IMR-90 (cell line): ENCODE measurements around the gene MTIF3. TPM values are rescaled to one million over a fixed set of nuclear protein-coding genes. Genes with fewer than 3 reads are reported as not detected.

Experiments
- ATAC-seq: fragments of 200-7000 bp; cut with Tn5 transposase; 2 replicates; pipeline ENCODE4 v1.9.1; 2020; ENCODE audit warnings: low read depth, mild to moderate bottlenecking, moderate library complexity
- BruUV-seq: library from RNA; stranded (reverse); fragments of 400-500 nt; replicated peaks from 2 replicates; lab custom pipeline; 2021; lab: Mats Ljungman, UMichigan
- CTCF ChIA-PET: fragments of 300-600 bp; formaldehyde crosslinking; extraction: SDS; loops from one replicate; lab custom pipeline; 2021; ENCODE audit warnings: antibody characterized with exemption; lab: Yijun Ruan, JAX
- POLR2A ChIA-PET: fragments of 300-600 bp; sonication (Branson Sonifier 250); formaldehyde crosslinking; loops from one replicate; lab custom pipeline; 2022; ENCODE audit warnings: antibody characterized with exemption; ENCODE audit not compliant: unreplicated experiment; lab: Charles Lee
- DNase-seq: peaks from one replicate; pipeline ENCODE4 v3.0.0; 2013
- H2AFZ ChIP-seq: replicated peaks from 2 replicates; pipeline ENCODE3; 2013; ENCODE audit warnings: low read length, mild to moderate bottlenecking; ENCODE audit not compliant: poor library complexity
- H2AK5ac ChIP-seq: 2 replicates; pipeline ENCODE4 v1.6.1; 2013; ENCODE audit warnings: low read depth, low read length, inconsistent platforms
- H2AK9ac ChIP-seq: replicated peaks from 2 replicates; pipeline ENCODE3; 2013; ENCODE audit warnings: mild to moderate bottlenecking, low read depth, low read length, moderate library complexity; ENCODE audit not compliant: poor library complexity
- H2BK120ac ChIP-seq: 2 replicates; pipeline ENCODE4 v1.6.1; 2013; ENCODE audit warnings: low read depth, low read length, inconsistent platforms
- H2BK15ac ChIP-seq: 3 replicates; pipeline ENCODE4 v1.6.1; 2013; ENCODE audit warnings: low read depth, low read length, inconsistent platforms
- H2BK20ac ChIP-seq: 2 replicates; pipeline ENCODE4 v1.6.1; 2013; ENCODE audit warnings: low read depth, mild to moderate bottlenecking, inconsistent platforms, low read length, moderate library complexity
- H2BK5ac ChIP-seq: 2 replicates; pipeline ENCODE4 v1.6.1; 2013; ENCODE audit warnings: mild to moderate bottlenecking, low read depth, low read length, inconsistent platforms; ENCODE audit not compliant: poor library complexity, severe bottlenecking
- H3K14ac ChIP-seq: replicated peaks from 2 replicates; pipeline ENCODE4 v1.6.1; 2013; ENCODE audit warnings: low read depth, low read length, inconsistent platforms
- H3K18ac ChIP-seq: 2 replicates; pipeline ENCODE4 v1.6.1; 2013; ENCODE audit warnings: low read depth, low read length, control low read depth
- H3K23ac ChIP-seq: 2 replicates; pipeline ENCODE4 v1.6.1; 2013; ENCODE audit warnings: low read depth, low read length, inconsistent platforms
- H3K27ac ChIP-seq: 2 replicates; pipeline ENCODE4 v1.5.1; 2013; ENCODE audit warnings: mild to moderate bottlenecking, control low read depth, low read length; ENCODE audit not compliant: insufficient read depth
- H3K27me3 ChIP-seq: 2 replicates; pipeline ENCODE4 v1.6.1; 2013; ENCODE audit warnings: low read length; ENCODE audit not compliant: control insufficient read depth, insufficient read depth
- H3K36me3 ChIP-seq: 2 replicates; pipeline ENCODE4 v1.6.1; 2013; ENCODE audit warnings: low read length, mixed read lengths; ENCODE audit not compliant: control insufficient read depth, insufficient read depth
- H3K4ac ChIP-seq: 2 replicates; pipeline ENCODE4 v1.6.1; 2013; ENCODE audit warnings: low read depth, low read length, inconsistent platforms
- H3K4me1 ChIP-seq: 2 replicates; pipeline ENCODE4 v1.6.1; 2013; ENCODE audit warnings: low read length, mixed read lengths; ENCODE audit not compliant: control insufficient read depth, insufficient read depth
- H3K4me2 ChIP-seq: 2 replicates; pipeline ENCODE4 v1.6.1; 2013; ENCODE audit warnings: low read depth, mild to moderate bottlenecking, control low read depth, low read length, moderate library complexity
- H3K4me3 ChIP-seq: 2 replicates; pipeline ENCODE4 v1.5.1; 2013; ENCODE audit warnings: low read depth, mild to moderate bottlenecking, control low read depth, low read length, moderate library complexity; ENCODE audit not compliant: insufficient read depth
- H3K56ac ChIP-seq: 2 replicates; pipeline ENCODE4 v1.6.1; 2013; ENCODE audit warnings: low read length, inconsistent platforms; ENCODE audit not compliant: insufficient read depth; ENCODE audit errors: extremely low read depth
- H3K79me1 ChIP-seq, 2 experiments: 2 replicates each; pipeline ENCODE4 v1.6.1; 2013; ENCODE audit warnings: low read length in 2 of 2, inconsistent platforms in 1 of 2, low read depth in 1 of 2
- H3K9ac ChIP-seq: 2 replicates; pipeline ENCODE4 v1.6.1; 2013; ENCODE audit warnings: low read depth, low read length, control low read depth
- H3K9me1 ChIP-seq: 2 replicates; pipeline ENCODE4 v1.6.1; 2013; ENCODE audit warnings: low read length, inconsistent platforms; ENCODE audit not compliant: insufficient read depth
- H3K9me3 ChIP-seq: 2 replicates; pipeline ENCODE4 v1.6.1; 2013; ENCODE audit warnings: low read length; ENCODE audit not compliant: control insufficient read depth, insufficient read depth
- H4K20me1 ChIP-seq: 2 replicates; pipeline ENCODE4 v1.6.1; 2013; ENCODE audit warnings: low read length, inconsistent platforms; ENCODE audit not compliant: insufficient read depth
- H4K5ac ChIP-seq: 2 replicates; pipeline ENCODE4 v1.6.1; 2013; ENCODE audit warnings: mild to moderate bottlenecking, low read depth, low read length, control low read depth
- H4K8ac ChIP-seq, 2 experiments: 2 replicates each; pipeline ENCODE4 v1.6.1; 2013; ENCODE audit warnings: low read depth in 2 of 2, low read length in 2 of 2, control low read depth in 1 of 2, inconsistent platforms in 1 of 2
- H4K91ac ChIP-seq: 2 replicates; pipeline ENCODE4 v1.6.1; 2013; ENCODE audit warnings: low read depth, low read length, inconsistent platforms; ENCODE audit not compliant: insufficient read depth
- CEBPB ChIP-seq: IDR thresholded peaks from 2 replicates; pipeline ENCODE4 v1.6.1; 2012; ENCODE audit warnings: low read depth, low read length, improper control_type of control experiment
- CHD1 ChIP-seq: IDR thresholded peaks from 2 replicates; pipeline ENCODE4 v1.6.1; 2012; ENCODE audit warnings: low read depth, low read length, improper control_type of control experiment
- NFE2L2 ChIP-seq: fragments of 150-350 bp; IDR thresholded peaks from 2 replicates; pipeline ENCODE4 v1.6.1; 2016; ENCODE audit warnings: low read depth, mild to moderate bottlenecking, low read length
- RCOR1 ChIP-seq: IDR thresholded peaks from 2 replicates; pipeline ENCODE4 v1.6.1; 2012; ENCODE audit warnings: mild to moderate bottlenecking, low read length, improper control_type of control experiment; ENCODE audit not compliant: insufficient replicate concordance
- RFX5 ChIP-seq: IDR thresholded peaks from 2 replicates; pipeline ENCODE4 v1.8.0; 2012; ENCODE audit warnings: low read depth, mild to moderate bottlenecking, low read length, moderate library complexity
- WGBS, 2 experiments: methylation state at CpG; one replicate each; pipeline versions ENCODE4 v1.1.5 to v1.1.7; 2013; ENCODE audit warnings: missing lambda C conversion rate in 2 of 2; ENCODE audit not compliant: insufficient read length in 1 of 2; ENCODE audit errors: extremely low coverage in 2 of 2; 5-methylcytosine and 5-hydroxymethylcytosine counted together
- dilution Hi-C: fragments of 300-500 bp; cut with HindIII; formaldehyde crosslinking; loops from one replicate; pipeline ENCODE4 v1.14.3; 2018; ENCODE audit warnings: low sequenced_read_pairs; ENCODE audit not compliant: unreplicated experiment
- in situ Hi-C: fragments of 300-500 bp; cut with MboI; formaldehyde crosslinking; loops from 3 replicates; pipeline ENCODE4 v1.14.3; 2019; ENCODE audit warnings: low sequenced_read_pairs, inconsistent platforms, mixed read lengths
- intact Hi-C: fragments of 100-400 bp; cut with micrococcal nuclease; formaldehyde crosslinking; loops from 2 replicates; pipeline ENCODE4 v1.10.0; 2022
- polyA plus RNA-seq, 3 experiments: library from polyadenylated mRNA; depleted of rRNA; stranded (reverse); fragments of >200 nt; gene quantifications; 2 replicates each; pipeline ENCODE4 v1.2.3, GENCODE V29; 2012; ENCODE audit warnings: low replicate concordance in 1 of 3
- total RNA-seq: library from RNA; depleted of rRNA; stranded (reverse); fragments of >200 nt; gene quantifications from 2 replicates; pipeline ENCODE4 v1.2.3, GENCODE V29; 2012

Gene MTIF3
- total and polyA plus RNA-seq, 2 of the 4 experiments (the other 2 are of a cell fraction), result 31.7 to 41.0 TPM

GRCh38 chr13:27403203-27403678 lies 47.1 kb downstream of the MTIF3 start:
- Histone ChIP-seq H3K4ac (no peak overlapping the region), H3K18ac (no peak overlapping the region), H4K8ac (no peak overlapping the region), H3K79me1 (no peaks in the 10 kb centered on the region), H2BK20ac (no peak overlapping the region), H2AFZ (no peak overlapping the region), H2BK5ac (no peak overlapping the region), H3K36me3 (no peaks in the 10 kb centered on the region), H2AK5ac (no peak overlapping the region), H3K27ac (no peak overlapping the region; the same call in 1 of the 2 replicates), H3K4me3 (no peak overlapping the region), H2AK9ac (no peak overlapping the region), H2BK15ac (no peak overlapping the region), H4K91ac (no peak overlapping the region), H3K4me1 (peaks cover 4% of the 10 kb centered on the region; the same call in 1 of the 2 replicates), H4K20me1 (no peaks in the 10 kb centered on the region), H4K5ac (no peak overlapping the region), H3K27me3 (peaks cover 11% of the 10 kb centered on the region), H3K9me3 (no peaks in the 10 kb centered on the region), H3K9me1 (no peaks in the 10 kb centered on the region), H3K56ac (no peak overlapping the region), H3K14ac (no peak overlapping the region), H2BK120ac (no peak overlapping the region), H3K9ac (no peak overlapping the region), H3K23ac (no peak overlapping the region), H3K4me2 (peak overlapping the region; percentile 32; the same call in 1 of the 2 replicates)
- ChIA-PET CTCF (interaction anchor here (3.2 kb wide), 1 partner anchor 423 kb away, joined by 13 read pairs; no protein-coding TSS in a partner anchor), POLR2A (no interaction called here)
- no peak for TF ChIP-seq CHD1
- no peak for TF ChIP-seq CEBPB
- no peak for TF ChIP-seq RCOR1
- TF ChIP-seq RFX5, result no peak
- no peak for TF ChIP-seq NFE2L2
- in situ Hi-C loops, result no loop called here
- WGBS, 2 experiments, result no CpG with 5 or more reads among the region's 3 CpGs
- ATAC-seq (peak; percentile 94), DNase-seq (peak; percentile 65)
- BruUV-seq, result no TSS peak
- intact Hi-C loops, result loop anchor here (1.0 kb wide), 1 partner anchor 21 kb away; the partner anchor contains the start of gene GTF3A
- dilution Hi-C loops, result no loop called here
